ENCODE results near the gene GDI1. TPM values are rescaled to one million over a fixed set of nuclear protein-coding genes. Genes with fewer than 3 reads are reported as not detected.

The GDI1 gene
- total and polyA plus RNA-seq, 2 of the 8 experiments (the other 6 are each of a cell fraction or from before 2014, with no cell fraction given): 83.1 to 136 TPM

DNA sequence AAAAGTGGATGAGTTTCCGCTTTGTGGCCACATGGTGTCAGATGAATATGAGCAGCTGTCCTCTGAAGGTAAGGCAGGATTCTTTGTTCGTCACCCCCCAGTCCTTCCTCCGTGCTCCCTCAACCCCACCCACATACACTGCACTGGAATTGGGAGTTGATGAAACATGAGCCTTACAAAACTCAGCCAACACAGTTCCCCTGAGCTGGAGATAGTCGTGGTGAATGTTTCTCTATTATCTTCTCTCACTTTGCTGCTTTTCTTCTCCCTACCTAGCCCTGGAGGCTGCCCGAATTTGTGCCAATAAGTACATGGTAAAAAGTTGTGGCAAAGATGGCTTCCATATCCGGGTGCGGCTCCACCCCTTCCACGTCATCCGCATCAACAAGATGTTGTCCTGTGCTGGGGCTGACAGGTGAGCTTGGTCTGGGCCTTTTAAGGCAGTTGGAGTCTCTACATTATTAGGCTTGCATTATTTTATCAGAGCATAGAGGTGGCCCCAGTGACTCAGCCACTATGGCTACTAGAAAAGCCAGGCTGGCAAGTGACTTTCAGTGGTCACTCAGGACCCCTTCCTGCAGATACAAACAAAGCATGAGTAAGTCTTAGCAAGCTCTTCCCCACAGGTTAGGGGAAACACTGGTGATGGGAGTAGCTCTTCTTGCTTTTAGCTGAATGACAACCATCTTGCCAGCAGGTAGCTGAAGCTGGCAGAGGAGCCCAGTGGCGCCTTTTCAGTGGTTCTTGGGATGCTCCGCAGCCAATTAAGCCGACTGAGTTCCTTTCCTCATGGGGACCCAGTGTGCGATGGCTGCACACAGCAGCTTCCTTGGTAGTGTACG is 37.2 kb upstream of the GDI1 start:
- H2BK15ac ChIP-seq (ENCODE audit: low read length): no peak overlapping the region
- ChIA-PET CTCF (ENCODE audit: partially characterized antibody) (interaction anchor here (1.3 to 4.9 kb wide), 6 partner anchors 9 to 34 kb away, joined by 3 to 20 read pairs (median 5); partner anchors contain the start of genes DNASE1L1 and FLNA), POLR2A (ENCODE audit: partially characterized antibody) (interaction anchor here (0.7 to 8.4 kb wide), 24 partner anchors 10 to 133 kb away, joined by 3 to 124 read pairs (median 5); partner anchors contain the start of genes ATP6AP1, DNASE1L1, EMD and FAM50A)
- H3K9me3 ChIP-seq (ENCODE audit: insufficient read depth in 2 of 2, low read depth in 1 of 2, low read length in 1 of 2): no peaks in the 10 kb centered on the region
- H3K18ac ChIP-seq (ENCODE audit: extremely low read depth, low read length): no peak overlapping the region; the same call in 1 of the 2 replicates
- peak overlapping the region; percentile 82 to 99 (median 96) for H3K4me3 ChIP-seq (ENCODE audit: extremely low read depth in 1 of 4, insufficient read depth in 2 of 4, low read depth in 3 of 4, low read length in 4 of 4)
- DNase-seq (ENCODE audit: low read depth in 1 of 2, low spot score in 2 of 2) (no peak), FAIRE-seq (no peak)
- H4K8ac ChIP-seq (ENCODE audit: extremely low read depth, insufficient read depth, low read length): no peak overlapping the region
- H3K23me2 ChIP-seq (ENCODE audit: low read depth, low read length): peaks cover 6% of the 10 kb centered on the region; the same call in 1 of the 2 replicates
- no peak overlapping the region for H4K91ac ChIP-seq (replicated peaks; ENCODE audit: insufficient read length, low read length)
- peak overlapping the region; percentile 79; the same call in 1 of the 2 replicates for H3K27ac ChIP-seq (ENCODE audit: low read depth, low read length)
- peaks cover 13 to 25% (median 19%) of the 10 kb centered on the region in 4 experiments for H3K36me3 ChIP-seq (ENCODE audit: control insufficient read depth in 2 of 4, insufficient read depth in 4 of 4, low read length in 3 of 4)
- peaks cover 0 to 15% of the 10 kb centered on the region in 2 experiments; a peak in 2 of 4 replicates for H3K79me2 ChIP-seq (ENCODE audit: control insufficient read depth in 1 of 2, insufficient read depth in 2 of 2, low read length in 2 of 2)
- 64% methylated on average over 12 of the region's 14 CpGs; no CpG with 5 or more reads in 1 of the 2 experiments for WGBS, 2 experiments (ENCODE audit: extremely low coverage in 1 of 2, insufficient coverage in 1 of 2, insufficient read length in 1 of 2, insufficient replicate concordance in 2 of 2, low coverage in 1 of 2, low lambda C conversion rate in 2 of 2, missing lambda C conversion rate in 1 of 2)
- TF ChIP-seq RBBP5 (IDR thresholded peaks at IDR 0.05; ENCODE audit: borderline replicate concordance, low read depth, low read length) (no peak), POLR2AphosphoS5 (IDR thresholded peaks at IDR 0.05; ENCODE audit: low read depth, low read length) (peak; percentile 79; the same call in 1 of the 2 replicates)
- peaks cover 0 to 6% (median 0%) of the 10 kb centered on the region in 4 experiments; a peak in 2 of 7 replicates for H3K4me1 ChIP-seq (replicated peaks in 1 of 4; ENCODE audit: control insufficient read depth in 3 of 4, insufficient read depth in 4 of 4, low read length in 3 of 4)
- H3K23ac ChIP-seq (ENCODE audit: insufficient read length): no peak overlapping the region
- peak overlapping the region; percentile 59 to 99 (median 85) for H3K9ac ChIP-seq (replicated peaks in 1 of 4; ENCODE audit: extremely low read depth in 1 of 4, low read depth in 3 of 4, low read length in 3 of 4)
- H2AFZ ChIP-seq (ENCODE audit: low read length): no peak overlapping the region
- no peak overlapping the region for H2BK20ac ChIP-seq (ENCODE audit: low read length)
- H3K27me3 ChIP-seq (replicated peaks in 1 of 4; ENCODE audit: control insufficient read depth in 3 of 4, extremely low read depth in 1 of 4, insufficient read depth in 3 of 4, low read length in 3 of 4): no peaks in the 10 kb centered on the region
- no peak overlapping the region for H2AK5ac ChIP-seq (ENCODE audit: low read depth, low read length)
- peak overlapping the region; percentile 72 to 85 for H3K4me2 ChIP-seq (ENCODE audit: insufficient read depth in 1 of 2, low read depth in 2 of 2, low read length in 2 of 2)
- no peak overlapping the region for H2BK120ac ChIP-seq (replicated peaks; ENCODE audit: low read depth, low read length)
- no peak overlapping the region for H3K56ac ChIP-seq (replicated peaks; ENCODE audit: insufficient read length, low read depth, low read length)
- no peaks in the 10 kb centered on the region for H3K79me1 ChIP-seq (ENCODE audit: low read depth, low read length)
- H3K14ac ChIP-seq (ENCODE audit: insufficient read length): no peak overlapping the region
- no peak overlapping the region for H2BK5ac ChIP-seq (ENCODE audit: low read depth, low read length)
- no peak overlapping the region for H3K4ac ChIP-seq (replicated peaks; ENCODE audit: insufficient read length, low read depth, low read length)
- H2BK12ac ChIP-seq (ENCODE audit: low read depth, low read length): no peak overlapping the region
- H4K5ac ChIP-seq (ENCODE audit: insufficient read length, low read depth, low read length): no peak overlapping the region
- H4K20me1 ChIP-seq (replicated peaks in 1 of 2; ENCODE audit: control insufficient read depth in 1 of 2, insufficient read depth in 2 of 2, low read length in 2 of 2): peaks cover 3 to 4% of the 10 kb centered on the region in 2 experiments

All from H1 (cell line).